Ishikawa (cell line): Measurements from ENCODE around the gene IMPG2.

Experiments used
- CEBPB ChIP-seq: IDR thresholded peaks from 2 replicates; pipeline ENCODE4 v1.6.1; 2012
- CREB1 ChIP-seq: IDR thresholded peaks from 2 replicates; pipeline ENCODE4 v1.6.1; 2012; ENCODE audit warnings: low read depth
- NFIC ChIP-seq: IDR thresholded peaks from 2 replicates; pipeline ENCODE4 v1.6.1; 2012
- RAD21 ChIP-seq: IDR thresholded peaks from 2 replicates; pipeline ENCODE4 v1.6.1; 2012; ENCODE audit warnings: low read depth
- REST ChIP-seq: IDR thresholded peaks from 2 replicates; pipeline ENCODE4 v1.6.1; 2012; ENCODE audit warnings: low read depth, mild to moderate bottlenecking
- USF1 ChIP-seq: IDR thresholded peaks from 2 replicates; pipeline ENCODE4 v1.6.1; 2012
- YY1 ChIP-seq: IDR thresholded peaks from 2 replicates; pipeline ENCODE4 v1.6.1; 2012; ENCODE audit warnings: low read depth

DNA sequence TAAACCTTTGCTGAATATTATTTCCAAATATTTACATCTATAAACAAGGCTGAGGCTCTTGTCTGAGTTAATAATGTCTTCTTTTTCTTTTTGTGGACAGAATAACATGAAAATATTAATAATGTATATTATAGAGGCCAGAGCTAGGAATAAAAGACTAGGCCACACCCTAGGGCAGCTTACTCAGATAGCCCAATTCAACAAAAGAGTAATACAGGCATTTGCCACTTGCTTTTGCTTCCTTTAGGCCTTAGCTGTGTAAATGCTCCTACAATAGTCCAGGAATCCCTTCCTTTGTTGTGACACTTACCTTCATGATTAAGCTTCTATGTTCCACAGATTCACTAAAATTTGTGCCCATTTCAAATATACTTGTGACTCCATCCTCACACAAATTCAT is 16.5 kb downstream of the IMPG2 start:
- TF ChIP-seq USF1, result no peak
- no peak for TF ChIP-seq YY1
- TF ChIP-seq REST, result no peak
- no peak for TF ChIP-seq CEBPB
- no peak for TF ChIP-seq NFIC
- TF ChIP-seq CREB1, result no peak
- no peak for TF ChIP-seq RAD21
